HG03280 (cell line): ENCODE measurements around the gene ATP6V0D1.

Source experiments
- ATAC-seq: cut with Tn5 transposase; IDR thresholded peaks from one replicate; pipeline ENCODE4 v1.9.1; 2021; ENCODE audit warnings: mild to moderate bottlenecking, moderate library complexity; ENCODE audit not compliant: unreplicated experiment

ATP6V0D1 gene

DNA sequence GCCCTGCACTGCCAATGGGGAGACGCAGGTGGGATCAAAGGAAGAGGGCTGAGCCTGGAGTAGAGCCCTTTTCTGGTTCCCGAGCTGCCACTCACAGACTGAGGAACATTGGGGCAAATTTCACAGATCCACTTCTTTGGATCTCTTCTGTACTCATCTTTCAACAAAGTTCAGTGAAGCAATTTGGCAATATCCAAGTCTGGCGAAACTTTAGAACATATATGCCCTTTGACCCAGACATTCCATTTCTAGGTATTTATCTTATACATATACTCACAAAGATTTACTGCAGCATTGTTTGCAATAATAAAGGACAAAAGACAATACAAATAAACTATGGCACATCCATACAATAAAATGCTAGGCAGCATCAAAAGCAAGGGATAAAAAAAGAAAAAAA, 69.6 kb downstream of the ATP6V0D1 start:
- ATAC-seq: no peak

DNA sequence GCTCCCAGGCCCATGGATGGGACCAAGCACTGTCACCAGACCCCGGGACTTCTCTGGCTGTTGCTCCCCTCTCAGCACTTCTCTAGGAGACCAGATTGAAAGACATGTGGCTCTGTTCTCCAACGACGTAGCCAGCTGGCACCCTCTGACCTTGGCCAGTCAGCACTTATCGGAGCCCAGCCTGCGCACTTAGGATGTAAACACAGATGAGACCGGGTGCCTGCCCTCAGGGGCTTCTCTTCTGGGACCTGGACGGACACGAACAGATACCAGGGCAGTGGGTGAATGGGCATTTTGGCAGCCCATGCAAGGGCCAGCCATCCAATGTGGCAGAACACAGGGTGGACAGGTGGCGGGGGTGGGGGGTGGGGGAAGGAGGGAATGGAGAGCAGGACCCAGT, 71.3 kb downstream of the ATP6V0D1 start:
- ATAC-seq: no peak

DNA sequence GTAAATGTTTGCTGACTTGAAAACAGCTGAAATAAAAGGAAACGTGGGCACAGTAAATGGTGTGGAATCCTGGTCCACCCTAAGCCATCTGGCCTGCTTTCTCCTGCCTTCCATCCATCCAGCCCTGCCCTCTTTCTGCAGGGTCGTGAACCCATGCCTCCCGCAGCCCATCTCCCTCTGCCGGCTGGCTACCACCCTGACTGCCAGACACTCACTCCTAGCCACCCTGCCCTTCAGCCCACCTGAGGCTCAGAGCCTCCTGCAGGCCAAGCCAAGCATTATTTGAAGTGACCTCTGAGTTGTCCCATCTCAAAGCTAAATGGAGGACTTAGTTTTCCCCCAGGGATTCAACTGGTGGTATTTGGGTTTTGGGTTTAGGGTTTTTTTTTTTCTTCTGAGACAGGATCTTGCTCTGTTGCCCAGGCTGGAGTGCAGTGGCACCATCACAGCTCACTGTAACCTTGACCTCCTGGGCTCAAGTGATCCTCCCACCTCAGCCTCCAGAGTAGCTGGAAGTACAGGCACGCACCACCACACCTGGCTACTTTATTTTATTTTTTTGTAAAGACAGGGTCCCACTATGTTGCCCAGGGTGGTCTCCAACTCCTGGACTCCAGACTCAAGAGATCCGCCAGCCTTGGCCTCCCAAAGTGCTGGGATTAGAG, 73.0 kb downstream of the ATP6V0D1 start:
- ATAC-seq: no peak

GRCh38 chr16:67407176-67407787, 73.7 kb downstream of the ATP6V0D1 start:
- no peak for ATAC-seq

GRCh38 chr16:67406111-67406971, 74.6 kb downstream of the ATP6V0D1 start:
- ATAC-seq: no peak

- ATAC-seq: no peak
Measured at GRCh38 chr16:67405336-67405735, 75.6 kb downstream of the ATP6V0D1 start.

- ATAC-seq: no peak
Measured at GRCh38 chr16:67404740-67405226, 76.2 kb downstream of the ATP6V0D1 start.

- no peak for ATAC-seq
Measured at GRCh38 chr16:67403976-67404555, 76.9 kb downstream of the ATP6V0D1 start.

DNA sequence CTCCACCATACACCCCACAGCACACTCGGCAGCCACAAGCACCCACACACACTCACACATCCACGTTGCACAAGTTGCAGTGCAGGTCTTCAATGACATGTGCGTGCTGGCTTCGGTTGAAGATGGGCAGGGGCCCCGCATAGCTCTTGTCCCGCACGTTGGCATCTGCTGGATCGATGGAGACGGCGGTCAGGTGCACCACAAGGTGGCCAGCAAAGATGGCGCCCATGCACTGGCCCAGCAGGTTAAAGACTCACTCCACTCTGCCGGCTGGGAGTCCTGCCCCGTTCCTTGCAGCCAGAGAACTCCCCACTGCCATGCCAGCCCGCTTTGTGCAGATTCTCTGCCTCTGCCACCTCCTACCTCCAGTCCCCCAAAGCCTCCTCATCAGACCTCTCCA, 80.1 kb downstream of the ATP6V0D1 start:
- ATAC-seq: no peak

DNA sequence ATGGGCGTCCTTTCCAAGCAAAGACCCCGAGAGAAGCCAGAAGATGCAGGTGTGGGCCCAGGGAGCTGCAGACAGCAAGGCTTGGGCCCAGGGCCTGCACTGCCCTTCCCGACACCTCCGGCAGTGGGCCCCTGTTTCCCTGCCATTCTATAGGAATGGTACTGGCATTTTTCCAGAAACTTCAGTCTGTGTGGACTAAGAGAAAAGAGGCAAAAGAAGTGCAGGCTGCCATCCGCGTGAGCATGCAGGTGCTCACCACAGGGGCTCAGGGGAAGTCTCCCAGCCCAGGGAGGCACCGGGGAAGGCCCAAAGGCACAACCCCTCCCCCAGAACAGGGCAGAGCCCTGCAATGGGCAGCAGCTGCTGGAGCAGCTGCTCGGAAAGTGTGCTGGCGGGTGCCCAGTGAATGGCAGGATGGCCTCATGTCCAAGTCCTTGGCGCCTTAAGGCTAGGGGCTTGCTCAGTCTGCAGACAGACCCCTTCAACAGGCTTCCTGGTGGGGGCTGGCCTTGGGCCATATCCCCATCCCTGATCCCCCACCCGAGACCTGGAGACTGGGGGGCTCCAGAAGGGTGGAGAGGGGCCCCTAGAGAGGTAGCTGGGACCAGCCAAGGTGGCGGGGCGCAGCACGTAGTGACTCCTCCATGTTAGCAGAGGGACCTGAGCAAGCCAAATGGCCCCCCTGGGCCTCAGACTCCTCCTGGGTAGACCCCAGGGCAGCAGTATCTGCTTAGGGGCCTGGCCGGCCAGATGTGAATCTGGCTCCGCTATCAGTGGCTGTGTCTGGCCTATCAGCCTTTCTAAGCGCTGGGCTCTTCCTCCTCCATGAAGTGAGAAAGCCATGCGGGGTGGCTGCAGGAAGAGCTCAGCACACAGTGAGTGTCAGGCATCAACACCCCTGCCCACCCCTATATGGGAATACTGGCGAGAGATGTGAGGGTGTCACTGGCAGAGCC, 80.9 kb downstream of the ATP6V0D1 start:
- no peak for ATAC-seq

- ATAC-seq: no peak
Measured at GRCh38 chr16:67399218-67399733, 81.7 kb downstream of the ATP6V0D1 start.

DNA sequence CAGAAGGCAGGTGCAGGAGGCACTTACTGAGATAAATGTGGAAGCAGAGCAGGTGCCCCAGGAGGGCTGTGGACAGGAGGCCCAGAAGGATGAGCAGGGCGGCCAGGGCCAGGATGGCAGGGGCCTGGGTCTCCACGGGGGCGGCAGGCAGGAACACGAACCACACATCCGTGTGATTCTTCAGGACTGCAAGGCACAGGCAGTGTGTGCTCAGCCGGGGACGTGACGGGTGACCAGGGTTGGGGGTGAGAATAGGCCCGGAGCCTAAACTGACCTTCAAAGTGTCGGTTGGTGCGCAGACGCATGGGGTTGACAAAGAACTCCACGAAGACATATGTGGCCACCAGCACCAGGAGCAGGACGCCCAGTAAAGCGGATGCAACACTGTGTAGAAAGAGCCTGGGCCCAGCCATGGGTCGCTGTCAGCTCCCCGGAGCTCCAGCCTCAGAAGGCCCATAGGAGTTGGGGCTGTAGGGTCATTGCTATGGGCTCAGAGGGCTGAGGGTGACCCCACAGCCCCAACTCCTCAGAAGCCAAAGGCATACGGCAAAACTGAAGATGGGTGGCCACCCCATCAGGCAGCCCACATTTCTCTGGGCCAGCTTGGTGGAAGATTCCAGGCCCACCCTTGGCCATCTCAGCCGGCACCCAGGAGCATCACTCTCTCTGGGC, 82.3 kb downstream of the ATP6V0D1 start:
- ATAC-seq: no peak

DNA sequence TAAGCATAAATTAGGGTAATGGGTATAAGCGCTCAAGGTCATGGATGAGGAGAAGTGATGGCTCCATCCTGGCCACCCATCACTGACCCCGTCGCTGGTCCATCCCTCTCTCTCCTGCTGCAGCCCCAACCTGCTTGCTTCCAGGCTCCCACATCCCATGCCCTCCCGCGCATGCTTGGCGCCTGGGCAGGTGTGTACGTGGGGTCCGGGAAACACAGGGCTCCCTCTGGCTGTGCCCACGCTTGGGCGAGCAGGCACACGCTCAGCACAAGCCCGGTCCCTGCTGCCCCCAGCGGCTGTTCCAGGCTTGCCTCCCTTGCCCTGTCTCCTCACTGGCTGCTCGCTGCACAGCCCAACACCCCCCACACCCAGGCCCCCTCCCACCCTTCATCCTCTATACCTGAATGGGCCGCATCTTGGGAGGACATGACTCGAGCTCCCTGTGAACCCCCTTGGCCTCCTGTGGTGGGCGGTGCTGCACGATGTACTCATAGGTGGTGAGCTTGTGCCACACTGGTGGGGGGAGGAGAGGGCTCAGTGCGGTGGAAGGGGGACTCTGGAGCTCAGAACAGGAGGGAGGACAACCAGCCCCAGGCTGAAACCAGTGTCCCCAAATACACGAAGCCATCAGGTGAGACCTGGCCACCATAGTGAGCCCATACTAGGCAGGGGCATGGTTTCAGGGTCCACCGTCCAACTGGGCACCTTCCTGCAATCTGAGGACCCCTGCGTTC, 83.0 kb downstream of the ATP6V0D1 start:
- no peak for ATAC-seq

GRCh38 chr16:67397036-67397801, 83.7 kb downstream of the ATP6V0D1 start:
- ATAC-seq: no peak

DNA sequence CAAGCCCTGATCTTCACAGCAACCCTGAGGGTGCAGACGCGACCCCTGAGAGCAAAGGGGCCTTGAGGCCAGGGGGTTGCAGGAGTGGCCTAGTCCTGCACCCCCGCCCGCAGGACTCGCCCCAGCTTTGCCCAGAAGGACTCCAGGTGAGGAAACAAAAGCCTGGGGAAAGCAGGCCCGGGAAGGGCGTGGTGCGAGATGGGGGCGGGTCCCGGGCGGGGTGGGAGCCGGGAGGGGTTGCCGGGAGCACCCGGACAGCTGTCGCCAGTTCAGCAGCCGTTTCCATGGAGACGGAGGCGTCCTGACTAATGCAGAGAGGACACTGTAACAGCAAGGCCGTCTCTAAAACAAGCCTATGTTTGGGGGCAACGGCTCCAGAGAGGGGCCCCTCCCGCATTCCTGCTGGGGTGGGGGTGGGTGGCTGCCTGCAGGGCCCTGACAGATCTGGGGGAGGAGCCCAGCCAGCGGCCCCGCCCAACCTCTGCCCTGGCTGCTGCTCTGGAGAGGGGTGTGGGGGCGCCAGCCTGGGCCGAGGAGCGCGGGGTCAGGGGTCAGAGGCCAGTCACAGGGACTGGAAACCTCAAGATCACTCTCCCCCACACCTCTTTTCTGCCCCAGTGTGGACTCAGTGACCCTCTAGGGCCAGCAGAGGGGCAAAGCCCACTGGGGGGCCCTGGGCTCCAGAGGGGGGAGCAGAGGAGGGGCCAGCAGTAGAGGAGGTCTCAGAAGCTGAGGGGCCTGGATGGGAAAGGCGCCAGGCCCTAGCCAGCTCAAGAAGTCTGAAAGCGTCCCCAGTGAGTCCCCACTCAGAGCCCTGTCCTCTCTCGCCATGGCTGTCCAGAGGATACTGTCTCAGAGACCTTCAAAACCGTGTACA, 84.6 kb downstream of the ATP6V0D1 start:
- no peak for ATAC-seq

DNA sequence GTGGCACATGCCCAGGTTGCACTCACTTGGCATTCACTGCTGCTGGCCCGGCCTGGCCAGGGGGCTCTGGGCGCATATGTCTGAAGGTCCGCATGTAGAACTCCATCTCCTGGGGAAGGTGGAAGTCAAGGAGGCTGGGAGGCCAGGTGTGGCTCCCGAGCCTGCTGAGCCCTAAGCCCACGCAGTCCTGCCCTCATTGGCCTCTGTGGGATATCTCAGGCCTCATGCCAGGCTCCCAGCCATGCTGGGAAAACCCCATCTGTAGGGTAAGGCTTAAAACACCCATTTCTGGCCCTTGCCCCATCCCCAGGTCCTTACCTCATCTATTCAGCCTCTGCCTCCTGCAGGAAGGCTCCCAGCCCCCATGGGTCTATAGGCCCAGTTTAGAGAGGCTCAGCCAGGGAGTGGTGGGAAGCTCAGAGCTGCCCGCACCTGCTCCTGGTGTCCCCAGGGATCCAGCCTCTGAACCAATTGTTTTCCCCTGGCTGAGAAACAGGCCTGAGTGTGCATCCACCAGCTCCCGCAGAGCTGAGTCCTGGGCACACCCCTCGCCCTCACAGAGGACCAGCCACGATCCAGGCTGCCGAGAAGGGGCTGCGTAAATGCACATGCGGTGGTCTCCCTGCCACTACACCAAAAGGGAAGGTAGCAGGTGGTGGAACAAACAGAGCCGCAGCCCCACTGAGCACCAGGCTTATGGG, 85.3 kb downstream of the ATP6V0D1 start:
- ATAC-seq: no peak

- ATAC-seq: no peak
Measured at GRCh38 chr16:67395105-67395457, 85.9 kb downstream of the ATP6V0D1 start.
